ENCODE data around the gene LASP1.

The LASP1 gene

DNA sequence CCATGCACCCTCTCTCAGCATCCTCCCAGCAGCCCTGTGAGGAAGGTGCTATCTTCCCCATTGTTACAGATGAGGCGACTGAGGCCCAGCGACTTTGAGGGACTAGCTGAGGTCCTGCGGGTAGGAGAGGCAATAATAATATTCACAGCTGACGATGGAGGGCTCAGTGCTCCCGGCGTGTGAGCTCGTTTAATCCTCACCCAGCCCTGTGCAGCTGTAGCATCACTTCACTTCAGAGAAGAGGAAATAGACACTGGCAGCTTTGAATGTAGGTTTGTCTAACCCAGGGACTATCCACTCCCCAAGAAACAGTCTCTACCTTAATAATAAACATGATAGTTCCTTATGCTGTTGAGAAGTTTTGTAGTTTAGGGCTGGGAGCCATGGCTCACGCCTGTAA, 21.6 kb downstream of the LASP1 start:
- TF ChIP-seq TAF1 (IDR thresholded peaks at IDR 0.05; ENCODE audit: low read depth) (no peak), TCF12 (IDR thresholded peaks at IDR 0.05; ENCODE audit: low read depth) (no peak), YY1 (IDR thresholded peaks at IDR 0.05; ENCODE audit: low read depth) (no peak), CREB1 (IDR thresholded peaks at IDR 0.05; ENCODE audit: low read depth) (no peak), RAD21 (IDR thresholded peaks at IDR 0.05; ENCODE audit: low read depth) (no peak), EGR1 (IDR thresholded peaks at IDR 0.05) (no peak), TEAD4 (IDR thresholded peaks at IDR 0.05) (no peak), EP300 (IDR thresholded peaks at IDR 0.05; ENCODE audit: borderline replicate concordance) (no peak), CEBPB (IDR thresholded peaks at IDR 0.05) (no peak), FOXM1 (IDR thresholded peaks at IDR 0.05; ENCODE audit: borderline replicate concordance, low read depth) (no peak), USF1 (IDR thresholded peaks at IDR 0.05) (no peak), MAX (IDR thresholded peaks at IDR 0.05) (no peak), NFIC (IDR thresholded peaks at IDR 0.05) (no peak), ZBTB7A (IDR thresholded peaks at IDR 0.05; ENCODE audit: low read depth) (no peak)
- TF ChIP-seq, protein P1, sequence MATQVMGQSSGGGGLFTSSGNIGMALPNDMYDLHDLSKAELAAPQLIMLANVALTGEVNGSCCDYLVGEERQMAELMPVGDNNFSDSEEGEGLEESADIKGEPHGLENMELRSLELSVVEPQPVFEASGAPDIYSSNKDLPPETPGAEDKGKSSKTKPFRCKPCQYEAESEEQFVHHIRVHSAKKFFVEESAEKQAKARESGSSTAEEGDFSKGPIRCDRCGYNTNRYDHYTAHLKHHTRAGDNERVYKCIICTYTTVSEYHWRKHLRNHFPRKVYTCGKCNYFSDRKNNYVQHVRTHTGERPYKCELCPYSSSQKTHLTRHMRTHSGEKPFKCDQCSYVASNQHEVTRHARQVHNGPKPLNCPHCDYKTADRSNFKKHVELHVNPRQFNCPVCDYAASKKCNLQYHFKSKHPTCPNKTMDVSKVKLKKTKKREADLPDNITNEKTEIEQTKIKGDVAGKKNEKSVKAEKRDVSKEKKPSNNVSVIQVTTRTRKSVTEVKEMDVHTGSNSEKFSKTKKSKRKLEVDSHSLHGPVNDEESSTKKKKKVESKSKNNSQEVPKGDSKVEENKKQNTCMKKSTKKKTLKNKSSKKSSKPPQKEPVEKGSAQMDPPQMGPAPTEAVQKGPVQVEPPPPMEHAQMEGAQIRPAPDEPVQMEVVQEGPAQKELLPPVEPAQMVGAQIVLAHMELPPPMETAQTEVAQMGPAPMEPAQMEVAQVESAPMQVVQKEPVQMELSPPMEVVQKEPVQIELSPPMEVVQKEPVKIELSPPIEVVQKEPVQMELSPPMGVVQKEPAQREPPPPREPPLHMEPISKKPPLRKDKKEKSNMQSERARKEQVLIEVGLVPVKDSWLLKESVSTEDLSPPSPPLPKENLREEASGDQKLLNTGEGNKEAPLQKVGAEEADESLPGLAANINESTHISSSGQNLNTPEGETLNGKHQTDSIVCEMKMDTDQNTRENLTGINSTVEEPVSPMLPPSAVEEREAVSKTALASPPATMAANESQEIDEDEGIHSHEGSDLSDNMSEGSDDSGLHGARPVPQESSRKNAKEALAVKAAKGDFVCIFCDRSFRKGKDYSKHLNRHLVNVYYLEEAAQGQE (IDR thresholded peaks at IDR 0.05; ENCODE audit: low read depth), result no peak

- TF ChIP-seq TAF1 (IDR thresholded peaks at IDR 0.05; ENCODE audit: low read depth), result no peak
- no peak for TF ChIP-seq RAD21 (IDR thresholded peaks at IDR 0.05; ENCODE audit: low read depth)
- no peak for TF ChIP-seq USF1 (IDR thresholded peaks at IDR 0.05)
- no peak for TF ChIP-seq CREB1 (IDR thresholded peaks at IDR 0.05; ENCODE audit: low read depth)
- no peak for TF ChIP-seq ZBTB7A (IDR thresholded peaks at IDR 0.05; ENCODE audit: low read depth)
- TF ChIP-seq EP300 (IDR thresholded peaks at IDR 0.05; ENCODE audit: borderline replicate concordance), result no peak
- TF ChIP-seq, protein P1 (IDR thresholded peaks at IDR 0.05; ENCODE audit: low read depth), result no peak
- no peak for TF ChIP-seq MAX (IDR thresholded peaks at IDR 0.05)
- no peak for TF ChIP-seq TCF12 (IDR thresholded peaks at IDR 0.05; ENCODE audit: low read depth)
- TF ChIP-seq CEBPB (IDR thresholded peaks at IDR 0.05), result no peak
- no peak for TF ChIP-seq TEAD4 (IDR thresholded peaks at IDR 0.05)
- TF ChIP-seq FOXM1 (IDR thresholded peaks at IDR 0.05; ENCODE audit: borderline replicate concordance, low read depth), result no peak
- no peak for TF ChIP-seq EGR1 (IDR thresholded peaks at IDR 0.05)
- no peak for TF ChIP-seq YY1 (IDR thresholded peaks at IDR 0.05; ENCODE audit: low read depth)
- no peak for TF ChIP-seq NFIC (IDR thresholded peaks at IDR 0.05)
These were observed 22.2 kb downstream of the LASP1 start for GRCh38 chr17:38892083-38892482.

DNA sequence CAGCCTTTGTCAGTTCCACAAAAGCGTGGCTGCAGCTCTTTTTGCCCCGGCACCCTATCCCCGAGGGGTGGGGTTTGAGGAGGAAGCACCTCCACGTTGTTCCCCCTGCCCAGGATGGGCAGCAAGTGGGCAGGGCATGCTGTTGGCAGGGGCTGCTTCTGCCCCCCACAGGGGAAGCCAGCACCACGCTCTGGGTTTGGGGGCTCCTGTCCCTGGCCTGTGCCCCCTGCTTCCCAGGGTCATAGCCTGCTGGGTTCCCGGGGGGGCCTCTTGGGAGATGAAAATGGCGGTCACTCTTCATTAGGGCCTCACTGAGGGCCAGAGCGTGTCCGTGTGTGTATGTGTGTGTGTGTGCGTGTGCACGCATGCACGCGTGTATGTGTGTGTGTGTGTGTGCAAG, 22.8 kb downstream of the LASP1 start:
- TF ChIP-seq TCF12 (IDR thresholded peaks at IDR 0.05; ENCODE audit: low read depth), result no peak
- TF ChIP-seq NFIC (IDR thresholded peaks at IDR 0.05), result no peak
- no peak for TF ChIP-seq RAD21 (IDR thresholded peaks at IDR 0.05; ENCODE audit: low read depth)
- TF ChIP-seq TAF1 (IDR thresholded peaks at IDR 0.05; ENCODE audit: low read depth), result no peak
- TF ChIP-seq, protein P1 (IDR thresholded peaks at IDR 0.05; ENCODE audit: low read depth), result no peak
- TF ChIP-seq YY1 (IDR thresholded peaks at IDR 0.05; ENCODE audit: low read depth), result no peak
- TF ChIP-seq EP300 (IDR thresholded peaks at IDR 0.05; ENCODE audit: borderline replicate concordance), result no peak
- TF ChIP-seq CREB1 (IDR thresholded peaks at IDR 0.05; ENCODE audit: low read depth), result no peak
- TF ChIP-seq TEAD4 (IDR thresholded peaks at IDR 0.05), result no peak
- TF ChIP-seq USF1 (IDR thresholded peaks at IDR 0.05), result no peak

DNA sequence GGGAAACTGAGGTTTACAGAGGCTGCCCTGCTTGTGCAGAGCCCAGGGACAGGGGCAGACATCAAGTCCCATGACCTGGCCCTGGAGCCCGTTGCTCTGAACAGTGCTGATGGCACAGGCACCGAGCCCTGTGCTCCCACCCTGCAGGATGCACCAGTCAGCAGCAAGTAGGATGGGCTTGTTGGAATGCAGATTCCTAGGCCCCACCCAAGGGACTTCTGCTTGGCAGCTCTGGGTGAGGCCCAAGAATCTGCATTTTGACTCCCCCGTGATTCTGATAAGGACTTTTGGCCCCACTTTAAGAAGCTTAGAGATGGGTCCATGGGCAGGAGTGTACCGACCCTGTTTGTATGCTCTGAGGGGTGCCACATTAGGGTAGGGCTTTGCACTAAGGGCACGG, 23.3 kb downstream of the LASP1 start:
- no peak for TF ChIP-seq TEAD4 (IDR thresholded peaks at IDR 0.05)
- no peak for TF ChIP-seq TCF12 (IDR thresholded peaks at IDR 0.05; ENCODE audit: low read depth)
- TF ChIP-seq NFIC (IDR thresholded peaks at IDR 0.05), result no peak
- TF ChIP-seq EP300 (IDR thresholded peaks at IDR 0.05; ENCODE audit: borderline replicate concordance), result no peak
- no peak for TF ChIP-seq ZBTB7A (IDR thresholded peaks at IDR 0.05; ENCODE audit: low read depth)
- no peak for TF ChIP-seq EGR1 (IDR thresholded peaks at IDR 0.05)
- TF ChIP-seq, protein P1 (IDR thresholded peaks at IDR 0.05; ENCODE audit: low read depth), result no peak
- no peak for TF ChIP-seq MAX (IDR thresholded peaks at IDR 0.05)
- TF ChIP-seq CREB1 (IDR thresholded peaks at IDR 0.05; ENCODE audit: low read depth), result no peak
- TF ChIP-seq TAF1 (IDR thresholded peaks at IDR 0.05; ENCODE audit: low read depth), result no peak
- no peak for TF ChIP-seq USF1 (IDR thresholded peaks at IDR 0.05)
- TF ChIP-seq CEBPB (IDR thresholded peaks at IDR 0.05), result no peak
- no peak for TF ChIP-seq FOXM1 (IDR thresholded peaks at IDR 0.05; ENCODE audit: borderline replicate concordance, low read depth)
- no peak for TF ChIP-seq YY1 (IDR thresholded peaks at IDR 0.05; ENCODE audit: low read depth)
- no peak for TF ChIP-seq RAD21 (IDR thresholded peaks at IDR 0.05; ENCODE audit: low read depth)
